RWPE2 (cell line): Measurements from ENCODE around the gene RHOT2.

ENCODE experiments used
- ATAC-seq: fragments of 200-7000 bp; cut with Tn5 transposase; 3 replicates; pipeline ENCODE4 v1.9.1; 2021; ENCODE audit warnings: low read depth
- DNase-seq: peaks from one replicate; pipeline ENCODE4 v3.0.0-alpha.2; 2020; ENCODE audit warnings: low spot score
- H3K27ac ChIP-seq: fragments of 450-650 bp; 2 replicates; pipeline ENCODE4 v1.5.1; 2017; ENCODE audit warnings: mild to moderate bottlenecking; ENCODE audit not compliant: poor library complexity, severe bottlenecking
- H3K27me3 ChIP-seq: fragments of 250-450 bp; sonication (Bioruptor Pico); 2 replicates; pipeline ENCODE4 v1.5.1; 2021; ENCODE audit warnings: mild to moderate bottlenecking, moderate library complexity; ENCODE audit not compliant: insufficient read depth, poor library complexity, severe bottlenecking
- H3K36me3 ChIP-seq: fragments of 250-450 bp; sonication (Bioruptor Pico); 2 replicates; pipeline ENCODE4 v1.5.1; 2020; ENCODE audit warnings: low read depth, mild to moderate bottlenecking, moderate library complexity
- H3K4me1 ChIP-seq: fragments of 250-450 bp; sonication (Bioruptor Pico); 2 replicates; pipeline ENCODE4 v1.5.1; 2021; ENCODE audit warnings: mild to moderate bottlenecking, moderate library complexity; ENCODE audit not compliant: insufficient read depth, poor library complexity, severe bottlenecking
- H3K4me3 ChIP-seq: fragments of 250-450 bp; sonication (Bioruptor Pico); 2 replicates; pipeline ENCODE4 v1.5.1; 2021; ENCODE audit warnings: mild to moderate bottlenecking, moderate library complexity; ENCODE audit not compliant: severe bottlenecking
- H3K9me3 ChIP-seq: fragments of 250-450 bp; sonication (Bioruptor Pico); 2 replicates; pipeline ENCODE4 v1.5.1; 2021; ENCODE audit warnings: mild to moderate bottlenecking, moderate library complexity; ENCODE audit not compliant: severe bottlenecking
- TF ChIP-seq, protein P1 (sequence below): fragments of 450-650 bp; IDR thresholded peaks from one replicate; pipeline ENCODE4 v1.5.1; 2017; ENCODE audit warnings: mild to moderate bottlenecking, moderate library complexity; ENCODE audit not compliant: poor library complexity, severe bottlenecking

Gene RHOT2

DNA sequence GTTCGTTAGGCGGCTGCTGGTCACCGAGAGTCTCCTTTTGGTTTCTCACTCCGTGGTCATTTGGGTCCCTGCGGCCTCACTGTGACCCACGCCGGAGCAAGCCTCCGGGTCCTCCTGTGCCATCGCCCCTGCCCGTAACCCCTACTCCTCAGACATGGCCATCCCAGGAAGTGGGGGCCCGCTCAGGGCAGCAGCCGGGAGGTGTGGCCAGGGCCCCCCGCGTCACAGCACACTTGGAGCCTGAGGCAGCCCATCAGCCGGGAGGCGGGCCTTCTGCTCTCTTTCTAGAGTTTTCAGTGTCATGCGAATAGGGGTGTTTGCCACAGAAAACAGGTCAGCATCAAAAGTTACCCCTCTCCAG lies 45.0 kb upstream of the RHOT2 start:
- no peaks in the 10 kb centered on the region for H3K27me3 ChIP-seq
- TF ChIP-seq, protein P1, sequence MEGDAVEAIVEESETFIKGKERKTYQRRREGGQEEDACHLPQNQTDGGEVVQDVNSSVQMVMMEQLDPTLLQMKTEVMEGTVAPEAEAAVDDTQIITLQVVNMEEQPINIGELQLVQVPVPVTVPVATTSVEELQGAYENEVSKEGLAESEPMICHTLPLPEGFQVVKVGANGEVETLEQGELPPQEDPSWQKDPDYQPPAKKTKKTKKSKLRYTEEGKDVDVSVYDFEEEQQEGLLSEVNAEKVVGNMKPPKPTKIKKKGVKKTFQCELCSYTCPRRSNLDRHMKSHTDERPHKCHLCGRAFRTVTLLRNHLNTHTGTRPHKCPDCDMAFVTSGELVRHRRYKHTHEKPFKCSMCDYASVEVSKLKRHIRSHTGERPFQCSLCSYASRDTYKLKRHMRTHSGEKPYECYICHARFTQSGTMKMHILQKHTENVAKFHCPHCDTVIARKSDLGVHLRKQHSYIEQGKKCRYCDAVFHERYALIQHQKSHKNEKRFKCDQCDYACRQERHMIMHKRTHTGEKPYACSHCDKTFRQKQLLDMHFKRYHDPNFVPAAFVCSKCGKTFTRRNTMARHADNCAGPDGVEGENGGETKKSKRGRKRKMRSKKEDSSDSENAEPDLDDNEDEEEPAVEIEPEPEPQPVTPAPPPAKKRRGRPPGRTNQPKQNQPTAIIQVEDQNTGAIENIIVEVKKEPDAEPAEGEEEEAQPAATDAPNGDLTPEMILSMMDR = no peak
- no peak for ATAC-seq
- H3K9me3 ChIP-seq = no peaks in the 10 kb centered on the region
- H3K4me3 ChIP-seq = no peak overlapping the region
- peak overlapping the region; percentile 48 for H3K27ac ChIP-seq
- peaks cover 10% of the 10 kb centered on the region for H3K36me3 ChIP-seq
- H3K4me1 ChIP-seq = peaks cover 24% of the 10 kb centered on the region
- DNase-seq = no peak

DNA sequence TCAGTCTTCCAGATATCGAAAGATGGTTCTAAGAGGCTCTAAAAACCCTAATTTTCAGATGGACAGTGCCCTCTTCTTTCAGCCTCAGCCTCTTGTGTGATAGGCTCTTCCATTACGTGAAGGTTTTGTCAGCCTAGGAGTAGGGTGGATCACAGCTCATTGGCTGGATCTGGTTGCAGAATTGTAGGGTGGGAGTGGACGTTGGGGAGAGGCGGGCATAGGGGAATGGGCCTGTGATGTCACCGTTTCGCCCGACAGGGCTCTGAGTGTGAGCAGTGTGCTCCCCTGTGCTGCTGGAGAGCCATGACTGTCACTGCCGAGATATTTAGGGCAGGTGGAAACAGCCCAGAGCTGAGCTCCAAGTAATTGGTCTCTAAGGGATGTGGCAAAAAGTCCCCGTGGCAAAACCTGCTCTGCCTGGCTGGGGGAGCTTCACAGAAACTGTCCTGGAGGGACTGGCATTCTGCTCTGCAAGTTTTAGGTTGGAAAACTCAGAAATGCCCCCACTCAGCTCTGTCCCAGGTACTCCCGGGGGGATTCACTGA lies 43.3 kb upstream of the RHOT2 start:
- Histone ChIP-seq H3K4me1 (peaks cover 24% of the 10 kb centered on the region), H3K4me3 (no peak overlapping the region), H3K27ac (no peak overlapping the region), H3K9me3 (no peaks in the 10 kb centered on the region), H3K27me3 (no peaks in the 10 kb centered on the region), H3K36me3 (peaks cover 10% of the 10 kb centered on the region)
- DNase-seq (no peak), ATAC-seq (no peak)
- TF ChIP-seq, protein P1 = no peak

DNA sequence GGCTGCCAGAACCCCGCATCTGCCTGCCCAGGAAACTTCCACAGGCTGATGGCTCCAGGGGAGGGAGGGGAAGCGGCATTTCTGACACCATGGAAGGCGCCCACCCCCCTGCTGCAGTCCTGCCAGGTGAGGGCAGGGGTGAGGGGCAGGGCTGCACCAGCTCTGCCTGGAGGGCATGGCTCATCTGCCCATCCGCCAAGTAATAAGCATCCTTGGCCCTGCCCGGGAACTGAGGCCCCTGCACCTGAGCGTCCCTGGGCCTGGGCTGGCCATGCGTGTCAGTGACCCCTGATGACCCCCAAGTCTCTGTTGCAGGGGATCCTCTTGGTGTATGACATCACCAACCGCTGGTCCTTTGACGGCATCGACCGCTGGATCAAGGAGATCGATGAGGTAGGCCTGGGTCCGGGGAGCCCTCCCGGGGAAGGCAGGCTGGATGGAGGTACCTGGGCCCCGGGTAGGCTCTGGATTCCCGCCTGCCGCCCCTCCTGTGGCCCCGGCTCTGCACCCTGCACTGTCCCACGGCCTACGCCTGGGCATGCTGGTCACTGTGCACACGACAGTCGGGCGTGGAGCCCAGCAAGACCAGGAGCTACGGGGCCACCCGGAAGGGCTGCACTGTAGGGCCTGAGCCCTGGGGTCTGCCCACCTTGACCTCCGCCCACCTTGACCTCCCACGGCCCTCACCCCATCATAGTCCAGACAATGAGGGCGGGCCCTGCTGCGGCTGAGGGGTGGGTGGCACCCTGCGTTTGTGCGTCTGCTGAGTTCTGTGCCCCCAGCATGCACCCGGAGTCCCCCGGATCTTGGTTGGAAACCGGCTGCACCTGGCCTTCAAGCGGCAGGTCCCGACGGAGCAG lies 42.6 kb upstream of the RHOT2 start:
- Histone ChIP-seq H3K27ac (no peak overlapping the region), H3K27me3 (no peaks in the 10 kb centered on the region), H3K9me3 (no peaks in the 10 kb centered on the region), H3K4me3 (no peak overlapping the region), H3K4me1 (peaks cover 24% of the 10 kb centered on the region), H3K36me3 (peaks cover 10% of the 10 kb centered on the region)
- no peak for ATAC-seq
- DNase-seq = peak; percentile 65
- TF ChIP-seq, protein P1 = no peak

DNA sequence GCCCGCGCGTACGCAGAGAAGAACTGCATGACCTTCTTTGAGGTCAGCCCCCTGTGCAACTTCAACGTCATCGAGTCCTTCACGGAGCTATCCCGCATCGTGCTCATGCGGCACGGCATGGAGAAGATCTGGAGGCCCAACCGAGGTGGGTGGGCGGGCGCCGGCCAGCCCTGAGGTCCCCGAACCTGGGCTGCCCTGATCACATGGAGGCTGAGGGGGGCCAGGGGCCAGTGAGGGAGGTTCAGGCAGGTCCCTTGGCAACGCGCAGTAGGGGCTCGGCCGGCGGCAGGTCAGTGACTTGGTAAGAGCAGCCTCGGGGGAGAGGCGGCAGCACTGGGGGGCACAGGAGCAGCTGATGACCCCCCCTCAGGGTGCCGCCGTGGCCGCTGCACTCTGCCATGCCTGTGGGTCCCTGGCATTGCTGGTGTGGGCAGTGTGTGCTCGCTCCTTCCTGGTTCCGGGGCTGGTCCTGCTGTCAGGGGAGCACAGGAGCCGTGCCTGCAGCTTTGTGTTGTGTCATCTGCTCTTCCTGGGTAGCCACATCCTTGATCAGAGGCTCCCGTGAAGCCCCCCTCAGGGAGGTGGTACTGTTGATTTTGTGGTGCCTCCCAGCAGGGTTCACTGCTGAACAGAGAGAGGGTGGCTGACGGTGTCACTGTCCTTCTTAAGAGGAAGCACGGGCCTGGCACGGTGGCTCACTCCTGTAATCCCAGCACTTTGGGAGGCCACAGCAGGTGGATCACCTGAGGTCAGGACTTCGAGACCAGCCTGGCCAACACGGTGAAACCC lies 41.8 kb upstream of the RHOT2 start:
- Histone ChIP-seq H3K36me3 (peaks cover 10% of the 10 kb centered on the region), H3K4me3 (no peak overlapping the region), H3K9me3 (no peaks in the 10 kb centered on the region), H3K27me3 (no peaks in the 10 kb centered on the region), H3K4me1 (peaks cover 27% of the 10 kb centered on the region), H3K27ac (peak overlapping the region; percentile 23)
- ATAC-seq = no peak
- peak; percentile 47 for DNase-seq
- TF ChIP-seq, protein P1 = no peak
